Measurements from ENCODE around the gene WDR82. TPM values are rescaled to one million over a fixed set of nuclear protein-coding genes. Genes with fewer than 3 reads are reported as not detected.

WDR82 gene
- total and polyA plus RNA-seq, 10 of the 15 experiments (the other 5 are each of a cell fraction or from before 2014, with no cell fraction given) = 10.1 to 82.4 (median 48.7) TPM

- TF ChIP-seq ESRRA (IDR thresholded peaks at IDR 0.05; ENCODE audit: low read length) = peak; percentile 88
- 0 out of 2 replicates have a peak, but pooled peaks have one; percentile 21 for TF ChIP-seq LARP7 (IDR thresholded peaks at IDR 0.05)
- TF ChIP-seq, protein P1, sequence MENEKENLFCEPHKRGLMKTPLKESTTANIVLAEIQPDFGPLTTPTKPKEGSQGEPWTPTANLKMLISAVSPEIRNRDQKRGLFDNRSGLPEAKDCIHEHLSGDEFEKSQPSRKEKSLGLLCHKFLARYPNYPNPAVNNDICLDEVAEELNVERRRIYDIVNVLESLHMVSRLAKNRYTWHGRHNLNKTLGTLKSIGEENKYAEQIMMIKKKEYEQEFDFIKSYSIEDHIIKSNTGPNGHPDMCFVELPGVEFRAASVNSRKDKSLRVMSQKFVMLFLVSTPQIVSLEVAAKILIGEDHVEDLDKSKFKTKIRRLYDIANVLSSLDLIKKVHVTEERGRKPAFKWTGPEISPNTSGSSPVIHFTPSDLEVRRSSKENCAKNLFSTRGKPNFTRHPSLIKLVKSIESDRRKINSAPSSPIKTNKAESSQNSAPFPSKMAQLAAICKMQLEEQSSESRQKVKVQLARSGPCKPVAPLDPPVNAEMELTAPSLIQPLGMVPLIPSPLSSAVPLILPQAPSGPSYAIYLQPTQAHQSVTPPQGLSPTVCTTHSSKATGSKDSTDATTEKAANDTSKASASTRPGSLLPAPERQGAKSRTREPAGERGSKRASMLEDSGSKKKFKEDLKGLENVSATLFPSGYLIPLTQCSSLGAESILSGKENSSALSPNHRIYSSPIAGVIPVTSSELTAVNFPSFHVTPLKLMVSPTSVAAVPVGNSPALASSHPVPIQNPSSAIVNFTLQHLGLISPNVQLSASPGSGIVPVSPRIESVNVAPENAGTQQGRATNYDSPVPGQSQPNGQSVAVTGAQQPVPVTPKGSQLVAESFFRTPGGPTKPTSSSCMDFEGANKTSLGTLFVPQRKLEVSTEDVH (IDR thresholded peaks at IDR 0.05; ENCODE audit: low read depth, partially characterized antibody) = peak; percentile 40
- no peak for TF ChIP-seq RFX5 (IDR thresholded peaks at IDR 0.05; ENCODE audit: low read depth, low read length)
- no peak for TF ChIP-seq SRF (IDR thresholded peaks at IDR 0.05; ENCODE audit: low read depth in 2 of 2, low read length in 2 of 2)
- TF ChIP-seq ZBTB33 (IDR thresholded peaks at IDR 0.05) = no peak
- 0 out of 2 replicates have a peak, but pooled peaks have one; percentile 41 for TF ChIP-seq PAX5 (IDR thresholded peaks at IDR 0.05; ENCODE audit: borderline replicate concordance, low read depth, low read length)
- TF ChIP-seq, protein P2, sequence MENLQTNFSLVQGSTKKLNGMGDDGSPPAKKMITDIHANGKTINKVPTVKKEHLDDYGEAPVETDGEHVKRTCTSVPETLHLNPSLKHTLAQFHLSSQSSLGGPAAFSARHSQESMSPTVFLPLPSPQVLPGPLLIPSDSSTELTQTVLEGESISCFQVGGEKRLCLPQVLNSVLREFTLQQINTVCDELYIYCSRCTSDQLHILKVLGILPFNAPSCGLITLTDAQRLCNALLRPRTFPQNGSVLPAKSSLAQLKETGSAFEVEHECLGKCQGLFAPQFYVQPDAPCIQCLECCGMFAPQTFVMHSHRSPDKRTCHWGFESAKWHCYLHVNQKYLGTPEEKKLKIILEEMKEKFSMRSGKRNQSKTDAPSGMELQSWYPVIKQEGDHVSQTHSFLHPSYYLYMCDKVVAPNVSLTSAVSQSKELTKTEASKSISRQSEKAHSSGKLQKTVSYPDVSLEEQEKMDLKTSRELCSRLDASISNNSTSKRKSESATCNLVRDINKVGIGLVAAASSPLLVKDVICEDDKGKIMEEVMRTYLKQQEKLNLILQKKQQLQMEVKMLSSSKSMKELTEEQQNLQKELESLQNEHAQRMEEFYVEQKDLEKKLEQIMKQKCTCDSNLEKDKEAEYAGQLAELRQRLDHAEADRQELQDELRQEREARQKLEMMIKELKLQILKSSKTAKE (IDR thresholded peaks at IDR 0.05; ENCODE audit: low read depth, poor library complexity, severe bottlenecking) = no peak
- TF ChIP-seq, protein P3, sequence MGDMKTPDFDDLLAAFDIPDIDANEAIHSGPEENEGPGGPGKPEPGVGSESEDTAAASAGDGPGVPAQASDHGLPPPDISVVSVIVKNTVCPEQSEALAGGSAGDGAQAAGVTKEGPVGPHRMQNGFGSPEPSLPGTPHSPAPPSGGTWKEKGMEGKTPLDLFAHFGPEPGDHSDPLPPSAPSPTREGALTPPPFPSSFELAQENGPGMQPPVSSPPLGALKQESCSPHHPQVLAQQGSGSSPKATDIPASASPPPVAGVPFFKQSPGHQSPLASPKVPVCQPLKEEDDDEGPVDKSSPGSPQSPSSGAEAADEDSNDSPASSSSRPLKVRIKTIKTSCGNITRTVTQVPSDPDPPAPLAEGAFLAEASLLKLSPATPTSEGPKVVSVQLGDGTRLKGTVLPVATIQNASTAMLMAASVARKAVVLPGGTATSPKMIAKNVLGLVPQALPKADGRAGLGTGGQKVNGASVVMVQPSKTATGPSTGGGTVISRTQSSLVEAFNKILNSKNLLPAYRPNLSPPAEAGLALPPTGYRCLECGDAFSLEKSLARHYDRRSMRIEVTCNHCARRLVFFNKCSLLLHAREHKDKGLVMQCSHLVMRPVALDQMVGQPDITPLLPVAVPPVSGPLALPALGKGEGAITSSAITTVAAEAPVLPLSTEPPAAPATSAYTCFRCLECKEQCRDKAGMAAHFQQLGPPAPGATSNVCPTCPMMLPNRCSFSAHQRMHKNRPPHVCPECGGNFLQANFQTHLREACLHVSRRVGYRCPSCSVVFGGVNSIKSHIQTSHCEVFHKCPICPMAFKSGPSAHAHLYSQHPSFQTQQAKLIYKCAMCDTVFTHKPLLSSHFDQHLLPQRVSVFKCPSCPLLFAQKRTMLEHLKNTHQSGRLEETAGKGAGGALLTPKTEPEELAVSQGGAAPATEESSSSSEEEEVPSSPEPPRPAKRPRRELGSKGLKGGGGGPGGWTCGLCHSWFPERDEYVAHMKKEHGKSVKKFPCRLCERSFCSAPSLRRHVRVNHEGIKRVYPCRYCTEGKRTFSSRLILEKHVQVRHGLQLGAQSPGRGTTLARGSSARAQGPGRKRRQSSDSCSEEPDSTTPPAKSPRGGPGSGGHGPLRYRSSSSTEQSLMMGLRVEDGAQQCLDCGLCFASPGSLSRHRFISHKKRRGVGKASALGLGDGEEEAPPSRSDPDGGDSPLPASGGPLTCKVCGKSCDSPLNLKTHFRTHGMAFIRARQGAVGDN (IDR thresholded peaks at IDR 0.05) = peak; percentile 11; the same call in 1 of the 2 replicates
- TF ChIP-seq SMC3 (IDR thresholded peaks at IDR 0.05; ENCODE audit: borderline replicate concordance, low read length) = no peak
- TF ChIP-seq SIN3A (IDR thresholded peaks at IDR 0.05; ENCODE audit: low read depth, low read length) = peak; percentile 39; the same call in 1 of the 2 replicates
- TF ChIP-seq SMAD1 (IDR thresholded peaks at IDR 0.05; ENCODE audit: low read depth, partially characterized antibody) = no peak
- no peak for TF ChIP-seq TARDBP (IDR thresholded peaks at IDR 0.05; ENCODE audit: borderline replicate concordance)
- 0 out of 2 replicates have a peak, but pooled peaks have one; percentile 46 for TF ChIP-seq TCF3 (IDR thresholded peaks at IDR 0.05; ENCODE audit: borderline replicate concordance, insufficient read depth, low read depth, low read length)
- TF ChIP-seq ATF3 (IDR thresholded peaks at IDR 0.05; ENCODE audit: borderline replicate concordance, extremely low read depth, low read depth, low read length) = no peak
Measured at GRCh38 chr3:52277071-52277964, 1.1 kb downstream of the WDR82 start (continued).
